ENCODE data around the gene HS1BP3.
A peak's percentile ranks its signal among the peaks of the same experiment; 100 is the strongest.

The HS1BP3 gene

DNA sequence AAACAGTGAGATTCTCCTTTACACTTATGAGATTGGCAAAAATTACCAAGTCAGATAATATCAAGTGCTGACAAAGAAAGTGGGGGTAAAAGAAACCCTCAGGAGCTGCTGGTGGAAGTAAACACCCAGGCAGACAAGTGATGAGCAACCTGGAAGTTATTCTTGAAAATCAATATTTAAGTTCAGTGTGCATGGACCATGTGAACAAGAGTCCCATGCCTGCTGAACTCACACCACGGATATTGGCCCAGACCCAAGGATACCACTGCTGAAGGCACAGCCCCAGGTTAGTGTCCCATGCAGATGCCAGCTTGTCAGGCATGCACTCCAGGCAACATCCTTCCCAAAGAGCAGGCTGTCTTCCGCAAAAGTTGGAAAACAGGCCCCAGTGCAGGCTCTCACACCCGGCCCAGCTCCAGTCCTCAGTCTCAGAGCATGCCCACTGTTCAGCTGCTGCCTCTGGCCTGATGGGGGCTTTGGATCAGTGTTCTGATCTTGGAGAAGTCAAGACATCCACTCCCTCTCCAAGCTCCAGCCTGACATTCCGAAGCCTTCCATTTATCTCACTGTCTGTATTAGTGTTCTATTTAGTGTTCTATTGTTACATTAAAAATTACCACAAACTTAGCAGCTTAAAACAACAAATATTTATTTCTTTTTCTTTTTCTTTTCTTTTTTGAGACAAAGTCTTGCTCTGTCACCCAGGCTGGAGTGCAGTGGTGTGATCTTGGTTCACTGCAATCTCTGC, 70.0 kb downstream of the HS1BP3 start:
- no peak for DNase-seq

GRCh38 chr2:20579866-20580265, 71.0 kb downstream of the HS1BP3 start:
- DNase-seq, result no peak

- DNase-seq, result peak; percentile 64
These were observed 71.7 kb downstream of the HS1BP3 start for GRCh38 chr2:20578895-20579825.

DNA sequence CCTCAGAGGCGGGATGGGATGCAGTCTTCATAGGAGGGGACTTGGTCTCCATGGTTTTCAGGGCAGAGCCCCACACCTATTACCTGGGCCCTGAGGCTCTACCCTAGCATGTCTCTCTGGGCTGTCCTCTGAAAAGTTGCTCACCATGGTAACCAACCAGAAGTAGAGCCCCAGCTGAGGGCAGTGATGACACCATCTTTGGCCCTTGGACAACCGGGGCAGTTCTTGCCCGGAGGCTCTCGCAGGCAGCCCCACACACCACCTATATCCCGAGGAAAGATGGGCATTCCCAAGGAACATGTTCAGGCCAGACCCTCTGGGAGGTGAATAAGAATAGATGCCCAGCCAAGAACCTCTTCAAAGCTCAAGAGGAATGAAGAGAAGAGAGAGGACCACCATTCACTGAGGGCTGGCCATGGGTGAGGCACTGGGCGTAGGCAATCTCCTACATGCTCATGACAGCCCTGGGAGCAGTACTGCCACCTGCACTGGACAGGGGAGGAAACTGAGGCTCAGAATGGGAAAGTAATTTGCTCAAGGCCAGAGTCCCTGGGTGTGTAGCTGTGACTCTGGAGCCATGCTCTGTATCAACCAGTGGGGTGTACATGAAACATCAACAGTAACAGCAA, 72.5 kb downstream of the HS1BP3 start:
- DNase-seq, result no peak

DNA sequence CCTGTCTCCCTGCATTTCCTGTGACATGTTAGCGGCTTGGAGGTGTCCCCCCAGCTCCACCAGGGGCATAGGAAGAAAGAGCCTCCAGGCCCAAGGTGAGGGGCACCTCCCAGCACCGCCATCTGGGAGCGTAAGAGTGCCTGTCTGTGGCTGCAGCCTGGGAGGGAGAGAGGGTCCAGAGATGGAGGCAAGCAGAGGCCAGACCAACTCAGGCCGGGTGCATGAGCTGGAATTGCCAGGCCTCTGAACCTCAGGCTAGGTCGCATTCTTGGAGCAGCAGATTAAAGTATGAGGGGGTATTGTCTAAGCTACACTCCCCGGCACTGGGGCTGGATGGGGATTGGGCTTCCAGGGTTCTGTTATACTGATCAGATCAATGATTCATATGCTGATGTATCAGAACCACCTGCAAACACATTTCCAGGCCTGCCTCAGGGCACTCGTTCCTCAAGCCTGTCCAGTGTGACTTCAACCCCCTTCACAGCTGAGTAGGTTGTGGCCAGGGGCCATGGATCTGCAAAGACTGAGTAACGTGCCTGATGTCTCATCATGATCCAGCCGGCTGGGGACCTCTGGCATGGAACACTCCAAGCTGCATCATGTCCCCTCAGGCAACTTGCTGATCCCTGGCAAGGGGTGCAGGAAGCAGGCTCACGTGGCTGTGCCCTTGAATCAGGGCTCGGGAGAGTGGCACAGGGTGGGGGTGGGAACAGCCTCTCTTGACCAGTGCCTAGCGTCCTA, 73.2 kb downstream of the HS1BP3 start:
- no peak for DNase-seq

- DNase-seq, result no peak
These were observed 74.2 kb downstream of the HS1BP3 start for GRCh38 chr2:20576598-20577115.

DNA sequence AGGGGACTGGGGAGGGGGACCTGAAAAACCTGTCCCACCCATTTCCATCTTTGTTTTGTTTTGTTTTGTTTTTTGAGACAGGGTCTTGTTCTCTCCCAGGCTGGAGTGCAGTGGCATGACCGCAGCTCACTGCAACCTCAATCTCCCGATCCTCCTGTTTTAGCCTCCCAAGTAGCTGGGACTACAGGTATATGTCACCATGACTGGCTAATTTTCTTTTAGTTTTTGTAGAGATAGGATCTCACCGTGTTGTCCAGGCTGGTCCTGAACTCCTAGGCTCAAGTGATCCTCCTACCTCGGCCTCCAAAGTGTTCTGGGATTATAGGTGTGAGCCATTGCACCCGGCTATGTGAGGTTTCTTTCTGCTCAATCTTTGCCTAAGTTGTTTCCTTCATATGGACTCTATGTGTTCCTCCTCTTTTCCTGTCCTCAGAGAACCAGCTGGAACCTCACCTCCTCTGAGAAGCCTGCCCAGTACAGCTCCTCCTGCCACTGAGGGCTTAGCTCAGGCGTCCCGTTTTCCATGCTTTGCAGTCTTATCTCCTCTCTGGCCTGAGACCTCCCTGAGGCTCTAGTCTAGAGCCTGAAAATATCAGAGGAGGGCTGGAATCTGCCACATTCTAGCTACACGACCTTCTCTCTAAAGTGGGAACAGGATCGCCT, 74.8 kb downstream of the HS1BP3 start:
- no peak for DNase-seq

- DNase-seq, result no peak
These were observed 75.5 kb downstream of the HS1BP3 start for GRCh38 chr2:20575414-20575813.

DNA sequence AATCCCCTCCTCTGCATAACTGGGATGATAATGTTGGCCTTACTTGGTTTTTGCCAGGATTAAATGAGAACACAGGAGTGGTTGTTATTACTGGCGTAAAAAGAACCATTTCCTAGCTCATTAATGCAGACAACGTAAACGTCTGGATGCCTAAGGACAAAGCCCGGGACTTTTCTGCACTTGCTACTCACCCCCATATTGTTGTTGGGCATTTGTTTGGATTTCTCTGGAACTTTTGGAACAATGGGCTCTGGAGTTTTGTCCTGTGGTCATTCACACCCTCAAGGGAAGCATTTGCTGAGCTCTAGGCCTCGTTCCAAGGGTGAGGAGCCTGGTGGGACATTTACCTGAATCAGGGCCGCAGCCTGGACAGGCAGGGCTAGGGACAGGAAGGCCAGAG, 76.0 kb downstream of the HS1BP3 start:
- no peak for DNase-seq

DNA sequence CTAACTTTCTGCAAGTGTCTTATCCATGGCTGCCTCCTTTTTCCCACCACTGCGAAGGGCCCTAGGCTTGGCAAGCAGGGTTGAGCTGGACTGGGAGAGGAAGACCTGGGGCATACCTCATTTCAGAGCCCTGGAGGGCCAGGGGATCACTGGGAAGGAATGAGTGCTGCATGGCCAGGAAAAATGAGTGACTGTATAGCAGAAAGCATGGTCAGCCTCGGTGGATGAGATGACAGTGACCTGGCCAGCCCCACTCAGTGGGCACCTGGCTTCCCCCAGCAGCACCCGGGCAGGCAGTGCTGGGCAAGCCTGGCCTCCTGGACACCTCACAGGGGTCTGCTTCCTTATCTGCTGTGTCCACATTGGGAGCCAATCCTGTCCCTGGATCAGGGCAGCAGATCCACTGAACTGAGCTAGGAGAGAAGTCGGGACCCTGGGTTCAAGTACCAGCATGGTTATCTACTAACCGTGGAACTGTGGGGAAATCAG, 76.4 kb downstream of the HS1BP3 start:
- DNase-seq, result no peak

GRCh38 chr2:20573620-20574422, 77.1 kb downstream of the HS1BP3 start:
- no peak for DNase-seq

DNA sequence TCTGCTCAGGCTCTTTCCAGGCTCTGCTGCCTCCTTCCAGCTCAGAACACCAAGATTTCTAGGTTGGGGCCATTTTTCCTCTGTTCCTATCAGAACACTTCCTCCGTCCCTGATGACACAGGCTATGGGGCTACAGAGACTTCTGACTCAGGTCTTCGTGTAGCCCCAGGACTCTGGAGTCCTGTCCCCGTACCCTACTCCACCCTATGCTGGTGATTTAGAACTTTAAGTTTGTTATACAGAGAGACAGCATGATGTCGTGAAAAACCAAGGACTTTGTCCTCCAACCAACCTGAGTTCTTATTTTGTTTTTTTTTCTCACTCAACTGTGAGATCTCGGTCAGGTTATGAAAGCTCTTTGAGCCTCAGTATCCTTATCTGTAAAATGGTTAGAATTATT, 78.7 kb downstream of the HS1BP3 start:
- no peak for DNase-seq

DNA sequence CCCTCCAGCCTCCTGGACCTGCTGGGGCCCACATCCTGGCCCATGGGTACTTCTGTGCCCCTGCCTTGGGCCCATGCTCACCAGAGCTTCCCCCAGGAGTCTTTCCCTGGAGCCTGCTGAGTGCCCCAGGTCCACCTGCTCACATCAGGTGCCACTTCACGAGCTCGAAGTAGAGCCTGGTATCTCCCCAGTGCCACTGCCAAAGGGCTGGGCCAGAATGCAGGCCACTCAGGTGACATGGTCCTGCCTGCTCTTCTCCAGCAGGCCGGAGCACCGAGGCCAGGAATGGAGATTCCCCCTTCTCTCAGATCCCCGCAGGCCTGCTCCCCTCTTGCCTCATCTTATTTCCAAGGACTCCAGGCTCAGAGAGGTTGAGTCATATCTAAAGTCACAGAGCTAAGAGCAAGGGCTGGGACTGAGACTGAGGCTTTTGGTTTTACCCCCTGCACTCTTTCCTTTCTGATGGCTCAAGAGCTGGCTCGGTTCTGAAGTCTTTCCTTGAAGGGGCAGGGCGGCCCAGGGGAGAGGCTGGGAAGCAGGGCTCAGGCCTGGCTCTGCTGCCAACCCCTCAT, 79.2 kb downstream of the HS1BP3 start:
- no peak for DNase-seq

- no peak for DNase-seq
These were observed 79.7 kb downstream of the HS1BP3 start for GRCh38 chr2:20571231-20571630.

GRCh38 chr2:20570249-20570648, 80.6 kb downstream of the HS1BP3 start:
- no peak for DNase-seq

- no peak for DNase-seq
These were observed 81.3 kb downstream of the HS1BP3 start for GRCh38 chr2:20569464-20570223.

GRCh38 chr2:20568501-20569463, 82.1 kb downstream of the HS1BP3 start:
- DNase-seq, result no peak

DNA sequence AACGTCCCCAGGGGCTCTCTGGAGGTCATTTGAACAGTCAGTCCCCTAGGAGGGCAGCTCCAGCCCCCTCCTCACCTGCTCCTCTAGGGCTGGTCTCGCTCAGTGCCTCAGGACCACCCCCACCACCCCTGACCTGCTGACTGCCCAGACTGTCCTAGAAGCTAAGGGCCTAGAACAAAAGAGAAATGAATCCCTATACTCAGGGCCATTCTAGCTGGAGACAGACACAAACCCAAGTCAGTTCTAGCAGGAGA, 83.0 kb downstream of the HS1BP3 start:
- DNase-seq, result no peak

All from 8988T (cell line).